Measurements from ENCODE around the gene HS2ST1. TPM values are rescaled to one million over a fixed set of nuclear protein-coding genes. Genes with fewer than 3 reads are reported as not detected.

The HS2ST1 gene
- total and polyA plus RNA-seq, 4 donors: 4.1 to 45.3 (median 16.3) TPM

DNA sequence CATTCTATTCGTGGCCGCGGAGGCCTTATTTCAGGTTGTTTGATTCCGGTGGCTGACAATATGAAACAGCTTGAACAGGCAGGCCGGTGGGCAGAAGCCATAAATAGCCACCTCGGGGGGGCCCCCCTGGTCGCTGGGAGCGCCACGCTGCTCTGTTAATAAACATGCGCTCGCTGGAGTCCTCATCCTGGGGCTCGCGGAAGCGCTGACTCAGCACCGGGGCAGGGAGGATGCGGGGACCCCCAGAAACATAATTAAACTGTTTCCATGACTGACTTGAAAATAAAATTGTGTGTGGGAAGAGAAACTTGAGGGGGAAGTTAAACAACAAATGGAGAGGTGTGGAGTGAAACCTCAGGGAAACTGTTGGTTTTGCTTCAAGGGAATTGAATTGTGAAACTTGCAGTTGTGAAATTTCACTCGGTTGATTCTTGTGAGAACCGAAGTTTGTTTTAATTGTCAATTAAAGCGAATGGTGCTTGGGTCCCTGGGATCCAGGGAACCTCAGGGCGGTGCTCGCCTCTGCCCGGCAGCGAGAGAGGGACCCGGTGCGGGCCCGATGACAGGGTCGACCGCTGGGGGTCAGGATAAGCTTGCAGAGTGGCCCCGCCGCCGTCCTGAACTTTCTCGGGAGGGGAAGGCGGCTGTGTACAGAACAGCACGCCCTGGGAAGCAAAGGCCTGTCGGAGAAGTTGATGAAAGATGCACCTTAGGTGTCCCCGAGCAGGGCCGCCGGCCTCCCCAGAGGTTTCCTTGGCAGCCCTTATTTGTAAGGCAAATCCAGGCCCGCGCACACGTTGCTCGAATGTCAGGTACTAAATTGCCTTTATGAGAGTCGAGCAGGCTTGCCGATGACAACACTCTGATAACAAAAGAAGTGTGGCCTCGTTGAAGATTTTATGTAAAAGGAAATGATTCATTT is 237.3 kb downstream of the HS2ST1 start:
- no peaks in the 10 kb centered on the region for H3K27me3 ChIP-seq (ENCODE audit: control insufficient read depth in 3 of 3, insufficient read depth in 3 of 3, low read length in 2 of 3)
- no peaks in the 10 kb centered on the region for H3K36me3 ChIP-seq (ENCODE audit: control insufficient read depth in 4 of 4, insufficient read depth in 4 of 4, low read length in 4 of 4)
- H3K4me3 ChIP-seq: no peak overlapping the region
- WGBS, 2 donors: 4 to 10% methylated on average over 45 of the region's 45 CpGs
- no peaks in the 10 kb centered on the region for H3K9me3 ChIP-seq (ENCODE audit: control insufficient read depth in 4 of 4, insufficient read depth in 3 of 4, low read length in 3 of 4)
- DNase-seq (peak; percentile 86 to 90 (median 88)), ATAC-seq (ENCODE audit: insufficient read depth, low FRiP score) (peak; percentile 72)
- TF ChIP-seq, protein P1, sequence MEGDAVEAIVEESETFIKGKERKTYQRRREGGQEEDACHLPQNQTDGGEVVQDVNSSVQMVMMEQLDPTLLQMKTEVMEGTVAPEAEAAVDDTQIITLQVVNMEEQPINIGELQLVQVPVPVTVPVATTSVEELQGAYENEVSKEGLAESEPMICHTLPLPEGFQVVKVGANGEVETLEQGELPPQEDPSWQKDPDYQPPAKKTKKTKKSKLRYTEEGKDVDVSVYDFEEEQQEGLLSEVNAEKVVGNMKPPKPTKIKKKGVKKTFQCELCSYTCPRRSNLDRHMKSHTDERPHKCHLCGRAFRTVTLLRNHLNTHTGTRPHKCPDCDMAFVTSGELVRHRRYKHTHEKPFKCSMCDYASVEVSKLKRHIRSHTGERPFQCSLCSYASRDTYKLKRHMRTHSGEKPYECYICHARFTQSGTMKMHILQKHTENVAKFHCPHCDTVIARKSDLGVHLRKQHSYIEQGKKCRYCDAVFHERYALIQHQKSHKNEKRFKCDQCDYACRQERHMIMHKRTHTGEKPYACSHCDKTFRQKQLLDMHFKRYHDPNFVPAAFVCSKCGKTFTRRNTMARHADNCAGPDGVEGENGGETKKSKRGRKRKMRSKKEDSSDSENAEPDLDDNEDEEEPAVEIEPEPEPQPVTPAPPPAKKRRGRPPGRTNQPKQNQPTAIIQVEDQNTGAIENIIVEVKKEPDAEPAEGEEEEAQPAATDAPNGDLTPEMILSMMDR (IDR thresholded peaks at IDR 0.05; ENCODE audit: control extremely low read depth, extremely low read depth): no peak
- H3K9ac ChIP-seq (ENCODE audit: insufficient read depth in 1 of 2, low read length in 2 of 2): peak overlapping the region in 1 of 2 donors; percentile 62
- peaks cover 0 to 54% (median 8%) of the 10 kb centered on the region in 5 donors for H3K4me1 ChIP-seq (ENCODE audit: control insufficient read depth in 5 of 5, insufficient read depth in 5 of 5, low read length in 5 of 5)
- peak overlapping the region in 1 of 2 donors; percentile 37 for H3K27ac ChIP-seq (ENCODE audit: low read depth in 1 of 2, low read length in 1 of 2)

DNA sequence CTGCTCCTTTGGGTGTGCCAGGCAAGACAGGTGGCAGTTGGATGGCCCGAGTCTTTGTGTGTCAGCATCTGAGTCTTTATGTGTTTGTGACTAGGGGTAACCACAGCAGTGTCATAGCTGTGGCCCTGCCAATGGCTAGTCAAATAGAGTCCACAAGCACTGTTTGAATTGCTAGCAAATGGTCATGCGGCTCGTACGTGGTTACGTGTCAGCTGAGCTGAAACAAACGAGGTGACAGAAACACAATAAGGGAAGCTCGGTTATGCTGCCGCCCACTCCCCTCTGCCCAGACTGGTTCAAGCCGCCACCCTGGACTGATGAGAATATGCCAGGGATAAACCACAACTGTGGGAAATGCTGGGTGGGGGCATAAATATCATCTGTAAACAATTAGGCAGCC is 239.9 kb downstream of the HS2ST1 start:
- ATAC-seq (ENCODE audit: insufficient read depth, low FRiP score): no peak
- Histone ChIP-seq H3K4me1 (ENCODE audit: control insufficient read depth in 5 of 5, insufficient read depth in 5 of 5, low read length in 5 of 5) (peaks cover 0 to 48% (median 8%) of the 10 kb centered on the region in 5 donors), H3K9me3 (ENCODE audit: control insufficient read depth in 4 of 4, insufficient read depth in 3 of 4, low read length in 3 of 4) (no peaks in the 10 kb centered on the region), H3K36me3 (ENCODE audit: control insufficient read depth in 4 of 4, insufficient read depth in 4 of 4, low read length in 4 of 4) (no peaks in the 10 kb centered on the region), H3K27me3 (ENCODE audit: control insufficient read depth in 3 of 3, insufficient read depth in 3 of 3, low read length in 2 of 3) (no peaks in the 10 kb centered on the region), H3K4me3 (no peak overlapping the region), H3K9ac (ENCODE audit: insufficient read depth in 1 of 2, low read length in 2 of 2) (no peak overlapping the region), H3K27ac (ENCODE audit: low read depth in 1 of 2, low read length in 1 of 2) (no peak overlapping the region)
- DNase-seq: peak; percentile 60 to 74 (median 65)
- TF ChIP-seq, protein P1 (IDR thresholded peaks at IDR 0.05; ENCODE audit: control extremely low read depth, extremely low read depth): no peak
- 73 to 83% methylated on average over 9 of the region's 9 CpGs for WGBS, 2 donors

DNA sequence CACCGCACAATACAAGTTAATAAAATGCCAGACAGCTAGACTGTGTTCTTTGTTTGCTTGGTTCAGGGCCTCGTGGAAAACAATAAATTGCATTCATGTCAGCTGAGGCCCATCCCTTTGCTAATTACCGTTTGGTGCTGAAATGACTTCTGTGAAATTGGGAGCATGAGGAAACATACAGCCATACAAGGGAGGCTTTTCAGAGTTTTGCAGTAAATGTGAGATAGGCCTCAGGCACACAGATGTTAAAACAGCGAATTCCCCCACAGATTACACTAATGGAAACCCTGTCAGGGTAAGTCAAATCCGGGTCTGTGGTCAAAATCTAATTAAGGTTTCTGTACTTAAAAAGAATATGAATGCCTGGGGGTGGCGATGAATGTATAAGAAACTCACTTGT is 240.7 kb downstream of the HS2ST1 start:
- WGBS, 2 donors: 79 to 84% methylated on average over 6 of the region's 6 CpGs
- TF ChIP-seq, protein P1 (IDR thresholded peaks at IDR 0.05; ENCODE audit: control extremely low read depth, extremely low read depth): no peak
- ATAC-seq (ENCODE audit: insufficient read depth, low FRiP score): no peak

More for the DNA sequence above, 240.7 kb downstream of the HS2ST1 start:
- Histone ChIP-seq H3K4me1 (ENCODE audit: control insufficient read depth in 5 of 5, insufficient read depth in 5 of 5, low read length in 5 of 5) (peaks cover 0 to 40% (median 8%) of the 10 kb centered on the region in 5 donors), H3K27me3 (ENCODE audit: control insufficient read depth in 3 of 3, insufficient read depth in 3 of 3, low read length in 2 of 3) (no peaks in the 10 kb centered on the region), H3K9me3 (ENCODE audit: control insufficient read depth in 4 of 4, insufficient read depth in 3 of 4, low read length in 3 of 4) (no peaks in the 10 kb centered on the region), H3K36me3 (ENCODE audit: control insufficient read depth in 4 of 4, insufficient read depth in 4 of 4, low read length in 4 of 4) (no peaks in the 10 kb centered on the region), H3K9ac (ENCODE audit: insufficient read depth in 1 of 2, low read length in 2 of 2) (no peak overlapping the region), H3K27ac (ENCODE audit: low read depth in 1 of 2, low read length in 1 of 2) (no peak overlapping the region), H3K4me3 (no peak overlapping the region)
- no peak for DNase-seq

Measured in lung (tissue), 12 donors.